Common myeloid progenitor, CD34-positive (primary cell): Measurements from ENCODE around the gene TMEM61. TPM values are rescaled to one million over a fixed set of nuclear protein-coding genes. Genes with fewer than 3 reads are reported as not detected.
"Not testable (repeated sequence)": the region's sequence is repeated elsewhere in the genome, so short reads cannot be mapped to it uniquely, and the experiment has no call there.

ENCODE experiments used
- CTCF ChIA-PET: fragments of 350-600 bp; sonication (Branson Sonifier 250); formaldehyde crosslinking; loops from one replicate; lab custom pipeline; 2021; ENCODE audit warnings: antibody characterized with exemption; lab: Charles Lee
- POLR2A ChIA-PET: fragments of 350-600 bp; sonication (Branson Sonifier 250); formaldehyde crosslinking; loops from one replicate; lab custom pipeline; 2021; ENCODE audit warnings: antibody characterized with exemption; lab: Charles Lee
- DNase-seq, 3 donors: peaks; one replicate each; pipeline versions ENCODE4 v3.0.0 to v3.0.0-alpha.2; 2013
- H3K27ac ChIP-seq, 2 experiments: 1 replicate in 1 of 2; 2 replicates in 1 of 2; pipeline ENCODE4 v1.7.0; 2013; ENCODE audit warnings: inconsistent platforms in 2 of 2, low read length in 2 of 2, mild to moderate bottlenecking in 2 of 2, low read depth in 1 of 2, moderate library complexity in 1 of 2; ENCODE audit not compliant: severe bottlenecking in 2 of 2, insufficient read depth in 1 of 2, poor library complexity in 1 of 2
- H3K27me3 ChIP-seq, 5 experiments: replicated peaks in 2 of 5; 1 replicate in 3 of 5; 2 replicates in 2 of 5; pipeline versions ENCODE4 v1.6.1 to v1.7.0; 2013; ENCODE audit warnings: low read length in 4 of 5, mild to moderate bottlenecking in 2 of 5, moderate library complexity in 2 of 5, inconsistent platforms in 1 of 5; ENCODE audit not compliant: insufficient read depth in 5 of 5, control insufficient read depth in 4 of 5
- H3K36me3 ChIP-seq, 4 experiments: 1 replicate in 2 of 4; 2 replicates in 2 of 4; pipeline versions ENCODE4 v1.6.1 to v1.7.0; 2013; ENCODE audit warnings: low read length in 3 of 4, control low read depth in 1 of 4, mild to moderate bottlenecking in 1 of 4; ENCODE audit not compliant: control insufficient read depth in 4 of 4, insufficient read depth in 4 of 4
- H3K4me1 ChIP-seq, 4 experiments: 1 replicate in 3 of 4; 2 replicates in 1 of 4; pipeline versions ENCODE4 v1.6.1 to v1.7.1; 2013; ENCODE audit warnings: low read length in 3 of 4, mild to moderate bottlenecking in 3 of 4, control low read depth in 1 of 4, inconsistent platforms in 1 of 4, moderate library complexity in 1 of 4; ENCODE audit not compliant: control insufficient read depth in 4 of 4, insufficient read depth in 4 of 4; ENCODE audit errors: control extremely low read depth in 1 of 4
- H3K4me3 ChIP-seq, 7 experiments: 1 replicate in 4 of 7; 2 replicates in 3 of 7; pipeline versions ENCODE4 v1.5.1 to v1.7.0; 2013; ENCODE audit warnings: mild to moderate bottlenecking in 7 of 7, low read length in 6 of 7, moderate library complexity in 6 of 7, inconsistent platforms in 2 of 7, low read depth in 2 of 7, control low read depth in 1 of 7; ENCODE audit not compliant: insufficient read depth in 4 of 7, control insufficient read depth in 1 of 7; ENCODE audit errors: extremely low read depth in 1 of 7
- H3K9me3 ChIP-seq, 5 experiments: 1 replicate in 4 of 5; 2 replicates in 1 of 5; pipeline versions ENCODE4 v1.6.1 to v1.7.1; 2013; ENCODE audit warnings: low read length in 4 of 5, mild to moderate bottlenecking in 2 of 5, inconsistent platforms in 1 of 5, low read depth in 1 of 5, moderate library complexity in 1 of 5; ENCODE audit not compliant: control insufficient read depth in 4 of 5, insufficient read depth in 2 of 5; ENCODE audit errors: control extremely low read depth in 1 of 5
- WGBS: methylation state at CpG from one replicate; pipeline ENCODE4 v1.1.5; 2013; ENCODE audit not compliant: insufficient coverage; 5-methylcytosine and 5-hydroxymethylcytosine counted together
- polyA plus RNA-seq: library from polyadenylated mRNA; unstranded; fragments of 120-200 nt; gene quantifications from one replicate; pipeline ENCODE4 v1.2.1, GENCODE V29; 2013

The TMEM61 gene
- not detected for polyA plus RNA-seq

DNA sequence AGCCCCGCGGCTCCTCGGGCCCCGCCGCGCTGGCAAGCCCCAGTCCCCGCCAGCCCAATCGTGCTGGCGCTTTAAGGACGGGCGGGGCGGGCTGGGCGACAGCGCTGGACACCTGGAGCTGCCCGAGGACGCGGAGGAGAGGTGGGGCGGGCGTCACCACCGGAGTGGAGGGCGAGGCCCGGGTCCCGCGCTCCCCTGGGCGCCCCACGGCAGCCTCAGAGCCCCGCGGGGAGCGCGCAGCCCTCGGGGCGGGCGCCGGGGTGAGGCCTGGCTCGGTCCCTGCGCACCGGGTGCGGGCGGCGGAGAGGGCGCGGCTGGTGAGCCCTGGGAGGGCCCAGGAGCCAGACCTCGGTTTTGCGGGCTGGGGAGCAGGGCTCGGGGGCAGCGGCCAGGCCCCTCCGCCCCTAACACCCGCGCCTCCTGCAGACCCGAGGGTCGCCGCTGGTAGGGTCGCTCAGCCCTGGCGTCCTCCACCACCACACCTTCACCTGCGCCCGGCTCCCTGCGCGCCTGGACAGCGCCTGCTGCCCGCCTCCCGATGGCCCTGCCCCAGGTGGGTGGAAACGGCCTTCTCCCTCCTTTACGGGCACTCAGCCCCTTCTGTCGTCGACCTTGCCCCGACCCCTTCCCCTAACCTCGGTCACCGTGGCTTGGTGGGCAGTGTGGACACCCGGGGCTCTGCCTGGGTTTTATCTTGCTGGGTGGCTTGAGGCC, at the start of gene TMEM61:
Gene TMEM61 (plus strand): TSS at position 101 of the 714 bp plus-strand sequence. CDS start 438 bp downstream, at position 539.
- H3K4me1 ChIP-seq, result peaks cover 0 to 9% (median 5%) of the 10 kb centered on the region in 4 experiments
- CTCF ChIA-PET, result no interaction called here
- H3K9me3 ChIP-seq, result no peaks in the 10 kb centered on the region
- WGBS, result 14% methylated on average over 52 of the region's 69 CpGs
- H3K36me3 ChIP-seq, result no peaks in the 10 kb centered on the region
- POLR2A ChIA-PET, result no interaction called here
- no peak for DNase-seq
- peak within 1 kb of the TSS in 5 of 7 experiments; percentile 15 to 43 (median 35) for H3K4me3 ChIP-seq
- H3K27ac ChIP-seq, result no peak within 1 kb of the TSS
- H3K27me3 ChIP-seq, result peaks cover 8 to 64% (median 25%) of the 10 kb centered on the region in 5 experiments

DNA sequence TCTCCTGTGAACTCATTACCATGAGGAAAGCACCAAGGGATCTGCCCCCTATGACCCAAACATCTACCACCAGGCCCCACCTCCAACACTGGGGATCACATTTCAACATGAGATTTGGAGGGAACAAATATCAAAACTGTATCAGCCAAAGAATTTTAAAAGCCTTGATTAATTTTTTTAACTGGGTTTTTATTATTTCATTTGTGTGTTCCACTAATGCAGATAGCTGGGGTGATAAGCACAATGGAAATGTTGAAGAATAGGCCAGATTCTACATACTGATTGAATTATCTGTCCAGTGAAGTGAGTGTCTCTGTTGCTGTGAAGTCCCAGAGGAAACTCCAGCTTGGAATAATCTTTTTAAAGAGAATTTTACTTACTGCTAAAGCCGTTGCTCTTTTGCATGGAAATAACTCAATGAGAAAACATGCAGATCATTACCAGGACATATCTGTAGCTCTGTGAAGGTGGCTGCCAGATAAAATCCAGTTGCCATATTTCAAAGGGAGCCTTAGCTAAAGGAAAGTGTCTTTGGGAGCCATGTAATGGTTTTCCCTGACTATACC, 49.1 kb upstream of the TMEM61 start:
- no peaks in the 10 kb centered on the region for H3K4me1 ChIP-seq
- H3K36me3 ChIP-seq, result no peaks in the 10 kb centered on the region
- no peak overlapping the region for H3K4me3 ChIP-seq
- H3K27me3 ChIP-seq, result no peaks in the 10 kb centered on the region
- ChIA-PET POLR2A (no interaction called here), CTCF (interaction anchor here (0.7 to 3.9 kb wide), 3 partner anchors 15 to 91 kb away, joined by 3 to 29 read pairs (median 4); no protein-coding TSS in a partner anchor)
- WGBS, result 100% methylated on average over 1 of the region's 1 CpG
- H3K9me3 ChIP-seq, result no peaks in the 10 kb centered on the region
- DNase-seq, result no peak
- H3K27ac ChIP-seq, result no peak overlapping the region

DNA sequence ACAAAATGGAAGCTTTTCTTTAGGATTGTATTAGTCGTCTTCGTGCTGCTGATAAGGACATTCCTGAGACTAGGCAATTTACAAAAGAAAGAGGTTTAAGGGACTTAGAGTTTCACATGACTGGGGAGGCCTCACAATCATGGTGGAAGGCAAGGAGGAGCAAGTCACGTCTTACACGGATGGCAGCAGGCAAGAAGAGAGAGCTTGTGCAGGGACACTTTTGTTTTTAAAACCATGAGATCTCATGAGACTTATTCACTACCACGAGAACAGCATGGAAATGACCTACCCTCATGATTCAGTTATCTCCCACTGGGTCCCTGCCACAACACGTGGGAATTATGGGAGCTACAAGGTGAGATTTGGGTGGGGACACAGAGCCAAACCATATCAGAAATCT, 46.3 kb upstream of the TMEM61 start:
- H3K9me3 ChIP-seq, H3K4me1 ChIP-seq, H3K4me3 ChIP-seq, H3K36me3 ChIP-seq, H3K27ac ChIP-seq, POLR2A ChIA-PET, DNase-seq, H3K27me3 ChIP-seq: not testable (repeated sequence)
- 97% methylated on average over 5 of the region's 6 CpGs for WGBS
- CTCF ChIA-PET, result interaction anchor here (2.6 kb wide), 1 partner anchor 12 kb away, joined by 14 read pairs; no protein-coding TSS in a partner anchor

DNA sequence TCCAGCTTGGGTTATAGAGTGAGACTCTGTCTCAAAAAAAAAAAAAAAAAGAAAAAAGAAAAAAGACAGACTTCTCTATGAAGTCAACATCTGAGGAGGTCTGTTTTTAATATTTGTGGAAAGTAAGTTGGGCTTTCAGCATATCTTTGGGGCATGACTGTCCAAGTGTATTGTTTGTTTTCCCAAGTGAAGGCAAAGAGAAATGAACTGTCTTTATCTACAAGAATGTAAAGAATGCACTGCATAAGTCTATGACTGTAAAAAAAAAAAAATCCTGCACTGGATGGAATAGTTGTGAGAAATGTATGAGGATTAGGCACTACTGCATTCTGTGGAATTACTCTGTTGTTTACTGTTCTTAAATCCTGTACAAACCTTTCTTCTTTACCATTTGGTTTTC, 45.6 kb upstream of the TMEM61 start:
- DNase-seq, result no peak
- no peak overlapping the region for H3K4me3 ChIP-seq
- no peaks in the 10 kb centered on the region for H3K36me3 ChIP-seq
- H3K27ac ChIP-seq, result no peak overlapping the region
- peaks cover 0 to 3% (median 0%) of the 10 kb centered on the region in 4 experiments for H3K4me1 ChIP-seq
- H3K27me3 ChIP-seq, result no peaks in the 10 kb centered on the region
- no peaks in the 10 kb centered on the region for H3K9me3 ChIP-seq
- ChIA-PET POLR2A (interaction anchor here (0.6 kb wide), 1 partner anchor 10 kb away, joined by 3 read pairs; no protein-coding TSS in a partner anchor), CTCF (interaction anchor here (2.6 kb wide), 1 partner anchor 11 kb away, joined by 14 read pairs; no protein-coding TSS in a partner anchor)

DNA sequence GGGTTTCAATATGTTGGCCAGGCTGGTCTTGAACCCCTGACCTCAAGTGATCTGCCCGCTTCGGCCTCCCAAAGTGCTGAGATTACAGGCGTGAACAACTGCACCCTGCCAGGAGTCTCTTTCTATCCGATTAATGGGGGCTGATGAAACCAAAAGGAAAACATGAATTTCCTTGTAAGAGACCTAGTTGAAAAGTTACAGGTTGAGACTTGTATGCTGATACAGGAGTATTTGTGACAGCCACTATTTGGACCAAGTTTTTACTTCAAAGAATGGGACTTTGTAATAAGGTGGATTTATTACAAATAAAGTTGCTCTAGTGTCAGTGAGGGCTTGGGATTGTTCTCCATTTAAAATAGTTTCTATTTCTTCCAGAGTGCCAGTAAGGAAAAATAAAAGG, 43.6 kb upstream of the TMEM61 start:
- POLR2A ChIA-PET, result no interaction called here
- Histone ChIP-seq H3K36me3 (no peaks in the 10 kb centered on the region), H3K4me3 (no peak overlapping the region), H3K27me3 (no peaks in the 10 kb centered on the region), H3K4me1 (peaks cover 0 to 3% (median 0%) of the 10 kb centered on the region in 4 experiments), H3K27ac (no peak overlapping the region), H3K9me3 (no peaks in the 10 kb centered on the region)
- WGBS, result 100% methylated on average over 4 of the region's 4 CpGs
- no peak for DNase-seq
- CTCF ChIA-PET, result no interaction called here

DNA sequence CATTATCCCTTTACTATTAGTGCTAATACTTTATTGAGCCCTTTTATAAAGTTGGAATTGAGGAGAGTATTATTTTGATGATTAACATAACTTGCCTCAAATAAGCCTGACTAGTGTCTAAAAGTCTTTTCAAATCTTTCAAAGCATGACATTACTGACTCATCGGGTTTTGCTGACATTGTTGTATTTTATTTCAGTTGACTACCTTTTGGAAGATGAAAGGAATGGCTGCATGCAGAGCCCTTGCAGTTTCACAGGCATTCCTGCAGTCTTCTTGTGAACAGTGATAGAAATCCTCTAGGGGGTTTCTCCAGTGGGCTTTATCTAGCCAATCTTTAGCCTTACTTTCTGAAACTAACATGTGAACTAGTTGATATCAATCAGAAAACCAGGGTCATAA, 43.0 kb upstream of the TMEM61 start:
- no peaks in the 10 kb centered on the region for H3K27me3 ChIP-seq
- no peak for DNase-seq
- POLR2A ChIA-PET, result no interaction called here
- H3K9me3 ChIP-seq, result no peaks in the 10 kb centered on the region
- no peaks in the 10 kb centered on the region for H3K36me3 ChIP-seq
- no peak overlapping the region for H3K27ac ChIP-seq
- peaks cover 0 to 3% (median 0%) of the 10 kb centered on the region in 4 experiments for H3K4me1 ChIP-seq
- H3K4me3 ChIP-seq, result no peak overlapping the region
- CTCF ChIA-PET, result interaction anchor here (1.2 kb wide), 2 partner anchors 10 to 13 kb away, joined by 4 to 6 read pairs; no protein-coding TSS in a partner anchor
- 100% methylated on average over 1 of the region's 1 CpG for WGBS

DNA sequence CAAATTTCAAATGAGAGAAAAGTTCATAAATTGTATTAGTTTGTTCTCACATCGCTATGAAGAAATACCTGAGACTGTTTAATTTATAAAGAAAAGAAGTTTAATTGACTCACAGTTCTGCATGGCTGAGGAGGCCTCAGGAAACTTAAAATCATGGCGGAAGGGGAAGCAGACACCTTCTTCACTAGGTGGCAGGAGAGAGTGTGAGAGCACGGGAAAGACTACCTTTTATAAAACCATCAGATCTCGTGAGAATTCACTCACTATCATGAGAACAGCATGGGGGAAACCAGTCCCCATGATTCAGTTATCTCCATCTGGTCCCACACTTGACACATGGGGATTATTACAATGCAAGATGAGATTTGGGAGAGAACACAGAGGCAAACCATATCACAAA, 41.5 kb upstream of the TMEM61 start:
- H3K9me3 ChIP-seq, H3K27ac ChIP-seq, DNase-seq, H3K27me3 ChIP-seq, H3K4me1 ChIP-seq, POLR2A ChIA-PET, H3K4me3 ChIP-seq, H3K36me3 ChIP-seq: not testable (repeated sequence)
- 85% methylated on average over 4 of the region's 4 CpGs for WGBS
- CTCF ChIA-PET, result interaction anchor here (0.8 to 14.9 kb wide), 2 partner anchors 10 to 53 kb away, joined by 3 to 235 read pairs; partner anchors contain the start of gene BSND
